ENCODE measurements around the gene EXOC5. TPM values are rescaled to one million over a fixed set of nuclear protein-coding genes. Genes with fewer than 3 reads are reported as not detected.

EXOC5 gene
- total and polyA plus RNA-seq, 4 donors = 9.0 to 81.5 (median 33.5) TPM

DNA sequence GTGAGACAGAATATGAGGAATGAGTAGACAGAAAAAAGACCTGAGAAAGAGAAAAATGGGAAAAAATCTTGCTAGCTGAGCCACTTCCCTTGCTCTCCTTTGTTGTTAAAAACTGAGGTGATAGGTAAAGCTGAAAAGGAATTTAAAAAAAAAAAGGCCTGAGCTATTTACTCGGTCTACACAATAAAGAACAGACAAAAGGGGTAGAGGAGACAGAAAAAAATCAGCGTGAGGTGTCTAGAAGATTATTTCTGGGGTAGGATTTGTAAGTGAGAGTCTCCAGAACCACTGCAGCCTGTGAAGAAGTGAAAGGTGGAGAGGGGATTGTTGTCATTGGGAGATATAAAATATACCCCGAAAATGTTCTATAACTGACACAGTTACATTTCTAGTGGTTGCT, 98.8 kb downstream of the EXOC5 start:
- WGBS, 2 donors = 68 to 74% methylated on average over 3 of the region's 3 CpGs
- no peak overlapping the region for H3K4me3 ChIP-seq
- TF ChIP-seq, protein P1, sequence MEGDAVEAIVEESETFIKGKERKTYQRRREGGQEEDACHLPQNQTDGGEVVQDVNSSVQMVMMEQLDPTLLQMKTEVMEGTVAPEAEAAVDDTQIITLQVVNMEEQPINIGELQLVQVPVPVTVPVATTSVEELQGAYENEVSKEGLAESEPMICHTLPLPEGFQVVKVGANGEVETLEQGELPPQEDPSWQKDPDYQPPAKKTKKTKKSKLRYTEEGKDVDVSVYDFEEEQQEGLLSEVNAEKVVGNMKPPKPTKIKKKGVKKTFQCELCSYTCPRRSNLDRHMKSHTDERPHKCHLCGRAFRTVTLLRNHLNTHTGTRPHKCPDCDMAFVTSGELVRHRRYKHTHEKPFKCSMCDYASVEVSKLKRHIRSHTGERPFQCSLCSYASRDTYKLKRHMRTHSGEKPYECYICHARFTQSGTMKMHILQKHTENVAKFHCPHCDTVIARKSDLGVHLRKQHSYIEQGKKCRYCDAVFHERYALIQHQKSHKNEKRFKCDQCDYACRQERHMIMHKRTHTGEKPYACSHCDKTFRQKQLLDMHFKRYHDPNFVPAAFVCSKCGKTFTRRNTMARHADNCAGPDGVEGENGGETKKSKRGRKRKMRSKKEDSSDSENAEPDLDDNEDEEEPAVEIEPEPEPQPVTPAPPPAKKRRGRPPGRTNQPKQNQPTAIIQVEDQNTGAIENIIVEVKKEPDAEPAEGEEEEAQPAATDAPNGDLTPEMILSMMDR (IDR thresholded peaks at IDR 0.05; ENCODE audit: control extremely low read depth, extremely low read depth) = no peak
- no peaks in the 10 kb centered on the region for H3K9me3 ChIP-seq (ENCODE audit: control insufficient read depth in 4 of 4, insufficient read depth in 3 of 4, low read length in 3 of 4)
- no peaks in the 10 kb centered on the region for H3K27me3 ChIP-seq (ENCODE audit: control insufficient read depth in 3 of 3, insufficient read depth in 3 of 3, low read length in 2 of 3)
- H3K4me1 ChIP-seq (ENCODE audit: control insufficient read depth in 5 of 5, insufficient read depth in 5 of 5, low read length in 5 of 5) = no peaks in the 10 kb centered on the region
- no peaks in the 10 kb centered on the region for H3K36me3 ChIP-seq (ENCODE audit: control insufficient read depth in 4 of 4, insufficient read depth in 4 of 4, low read length in 4 of 4)
- DNase-seq = no peak
- no peak for ATAC-seq (ENCODE audit: insufficient read depth, low FRiP score)
- H3K9ac ChIP-seq (ENCODE audit: insufficient read depth in 1 of 2, low read length in 2 of 2) = no peak overlapping the region
- no peak overlapping the region for H3K27ac ChIP-seq (ENCODE audit: low read depth in 1 of 2, low read length in 1 of 2)

- H3K4me3 ChIP-seq = no peak overlapping the region
- no peak overlapping the region for H3K27ac ChIP-seq (ENCODE audit: low read depth in 1 of 2, low read length in 1 of 2)
- WGBS, 2 donors = 83% methylated on average over 2 of the region's 2 CpGs
- H3K36me3 ChIP-seq (ENCODE audit: control insufficient read depth in 4 of 4, insufficient read depth in 4 of 4, low read length in 4 of 4) = no peaks in the 10 kb centered on the region
- H3K27me3 ChIP-seq (ENCODE audit: control insufficient read depth in 3 of 3, insufficient read depth in 3 of 3, low read length in 2 of 3) = no peaks in the 10 kb centered on the region
- H3K9ac ChIP-seq (ENCODE audit: insufficient read depth in 1 of 2, low read length in 2 of 2) = no peak overlapping the region
- H3K4me1 ChIP-seq (ENCODE audit: control insufficient read depth in 5 of 5, insufficient read depth in 5 of 5, low read length in 5 of 5) = no peaks in the 10 kb centered on the region
- DNase-seq (no peak), ATAC-seq (ENCODE audit: insufficient read depth, low FRiP score) (no peak)
- TF ChIP-seq, protein P1 (IDR thresholded peaks at IDR 0.05; ENCODE audit: control extremely low read depth, extremely low read depth) = no peak
- H3K9me3 ChIP-seq (ENCODE audit: control insufficient read depth in 4 of 4, insufficient read depth in 3 of 4, low read length in 3 of 4) = no peaks in the 10 kb centered on the region
These were observed 100.5 kb downstream of the EXOC5 start for GRCh38 chr14:57168138-57168679.

DNA sequence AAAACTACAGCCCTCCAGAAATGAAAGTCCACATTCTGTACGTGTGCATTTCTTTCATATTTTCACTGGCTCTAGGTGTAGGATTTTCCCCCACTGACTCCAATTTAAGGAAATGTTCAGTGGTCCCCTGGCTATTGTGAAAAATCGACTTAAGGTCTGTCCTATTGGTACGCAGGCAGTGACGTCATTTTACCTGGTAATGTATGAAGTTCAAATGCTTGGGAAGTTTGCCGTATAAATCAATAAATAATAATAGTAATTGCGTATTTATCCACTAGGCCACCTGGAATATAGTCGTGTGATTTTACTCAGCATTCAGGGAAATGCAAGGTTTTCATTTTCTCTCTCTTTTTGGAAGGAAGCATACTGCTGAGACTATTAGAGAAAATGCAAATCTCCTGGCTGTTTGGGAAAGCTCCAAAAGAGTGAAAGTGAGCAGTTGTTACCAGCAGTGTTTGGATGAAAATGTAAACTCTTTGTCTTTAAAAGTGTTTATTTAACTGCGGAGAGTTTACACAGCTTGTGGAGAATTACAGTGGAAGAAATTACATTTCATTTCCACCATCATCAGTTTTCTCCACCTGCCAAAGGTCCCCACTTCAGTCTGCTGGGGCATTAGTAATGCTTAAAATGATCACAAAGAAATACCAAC, 107.0 kb downstream of the EXOC5 start:
- no peak for ATAC-seq (ENCODE audit: insufficient read depth, low FRiP score)

More for the DNA sequence above, 107.0 kb downstream of the EXOC5 start:
- H3K27ac ChIP-seq (ENCODE audit: low read depth in 1 of 2, low read length in 1 of 2) = no peak overlapping the region
- H3K4me1 ChIP-seq (ENCODE audit: control insufficient read depth in 5 of 5, insufficient read depth in 5 of 5, low read length in 5 of 5) = no peaks in the 10 kb centered on the region
- WGBS, 2 donors = 62 to 68% methylated on average over 8 of the region's 8 CpGs
- TF ChIP-seq, protein P1 (IDR thresholded peaks at IDR 0.05; ENCODE audit: control extremely low read depth, extremely low read depth) = no peak
- DNase-seq = peak in 1 of 3 donors; percentile 10
- H3K9ac ChIP-seq (ENCODE audit: insufficient read depth in 1 of 2, low read length in 2 of 2) = no peak overlapping the region
- no peaks in the 10 kb centered on the region for H3K27me3 ChIP-seq (ENCODE audit: control insufficient read depth in 3 of 3, insufficient read depth in 3 of 3, low read length in 2 of 3)
- no peaks in the 10 kb centered on the region for H3K36me3 ChIP-seq (ENCODE audit: control insufficient read depth in 4 of 4, insufficient read depth in 4 of 4, low read length in 4 of 4)
- H3K4me3 ChIP-seq = no peak overlapping the region
- peaks cover 0 to 2% (median 0%) of the 10 kb centered on the region in 4 donors for H3K9me3 ChIP-seq (ENCODE audit: control insufficient read depth in 4 of 4, insufficient read depth in 3 of 4, low read length in 3 of 4)
